Panc1 (cell line): ENCODE measurements around the gene SERPINF2.

Source experiments
- CTCF ChIP-seq: fragments of 450-650 bp; IDR thresholded peaks from 2 replicates; pipeline ENCODE4 v1.5.1; 2017; ENCODE audit warnings: mild to moderate bottlenecking
- TCF7L2 ChIP-seq: IDR thresholded peaks from 2 replicates; pipeline ENCODE4 v1.6.1; 2011; ENCODE audit warnings: mild to moderate bottlenecking, low read depth, low read length, inconsistent platforms

GRCh38 chr17:1736348-1737281, 6.1 kb upstream of the SERPINF2 start:
- TF ChIP-seq TCF7L2 (no peak), CTCF (no peak)
